HL-60 (cell line): ENCODE measurements around the gene IL2RA.

Experiments used
- DNase-seq, 2 experiments: peaks; one replicate each; pipeline ENCODE4 v3.0.0-alpha.2; 2010 to 2020; ENCODE audit warnings: low read depth in 1 of 2, low spot score in 1 of 2
- H3K27ac ChIP-seq: fragments of 250-450 bp; sonication (Bioruptor Pico); replicated peaks from 2 replicates; pipeline ENCODE4 v1.5.1; 2020; ENCODE audit warnings: mild to moderate bottlenecking, moderate library complexity
- H3K27me3 ChIP-seq: fragments of 250-450 bp; sonication (Bioruptor Pico); 2 replicates; pipeline ENCODE4 v1.5.1; 2021; ENCODE audit warnings: mild to moderate bottlenecking, moderate library complexity; ENCODE audit not compliant: insufficient read depth, poor library complexity, severe bottlenecking
- H3K4me3 ChIP-seq: replicated peaks from 2 replicates; pipeline ENCODE4 v1.5.1; 2011; ENCODE audit warnings: mild to moderate bottlenecking, control low read depth, low read length; ENCODE audit not compliant: insufficient read depth
- CTCF ChIP-seq: IDR thresholded peaks from one replicate; pipeline ENCODE4 v1.5.1; 2011; ENCODE audit warnings: low read length, control low read depth, inconsistent platforms; ENCODE audit not compliant: insufficient read depth
- GABPA ChIP-seq: IDR thresholded peaks from 2 replicates; pipeline ENCODE4 v1.6.1; 2012; ENCODE audit warnings: low read depth
- POLR2AphosphoS5 ChIP-seq: IDR thresholded peaks from 2 replicates; pipeline ENCODE4 v1.6.1; 2012; ENCODE audit warnings: low read depth
- REST ChIP-seq: IDR thresholded peaks from 2 replicates; pipeline ENCODE4 v1.6.1; 2012; ENCODE audit warnings: low read depth; ENCODE audit not compliant: insufficient replicate concordance
- SPI1 ChIP-seq: IDR thresholded peaks from 2 replicates; pipeline ENCODE4 v1.6.1; 2012; ENCODE audit warnings: low read depth, mild to moderate bottlenecking, borderline replicate concordance

IL2RA gene

GRCh38 chr10:6056411-6057135, 5.6 kb downstream of the IL2RA start:
- Histone ChIP-seq H3K27me3 (no peaks in the 10 kb centered on the region), H3K27ac (no peak overlapping the region), H3K4me3 (no peak overlapping the region)
- TF ChIP-seq SPI1: no peak
- no peak for TF ChIP-seq REST
- TF ChIP-seq POLR2AphosphoS5: no peak
- no peak for TF ChIP-seq CTCF
- TF ChIP-seq GABPA: no peak
- no peak for DNase-seq

- no peaks in the 10 kb centered on the region for H3K27me3 ChIP-seq
- no peak for TF ChIP-seq REST
- no peak for TF ChIP-seq GABPA
- TF ChIP-seq CTCF: no peak
- no peak for TF ChIP-seq POLR2AphosphoS5
- TF ChIP-seq SPI1: no peak
- no peak overlapping the region for H3K4me3 ChIP-seq
- no peak for DNase-seq
- H3K27ac ChIP-seq: no peak overlapping the region
Measured at GRCh38 chr10:6055929-6056328, 6.2 kb downstream of the IL2RA start.

GRCh38 chr10:6054884-6055283, 7.3 kb downstream of the IL2RA start:
- TF ChIP-seq POLR2AphosphoS5 (no peak), CTCF (no peak), GABPA (no peak), REST (no peak), SPI1 (no peak)
- no peaks in the 10 kb centered on the region for H3K27me3 ChIP-seq
- no peak overlapping the region for H3K4me3 ChIP-seq
- no peak for DNase-seq
- no peak overlapping the region for H3K27ac ChIP-seq
